Astrocyte (in vitro differentiated cells and primary cell): ENCODE measurements around the gene DCAF15. TPM values are rescaled to one million over a fixed set of nuclear protein-coding genes. Genes with fewer than 3 reads are reported as not detected.

Source experiments
- DNase-seq: peaks from one replicate; pipeline ENCODE4 v3.0.0-alpha.2; 2010; ENCODE audit warnings: low read depth
- FAIRE-seq: peaks from 2 replicates; lab custom pipeline; 2011; peaks lifted over from hg19 to GRCh38; lab: Jason Lieb, UNC
- H2AFZ ChIP-seq: 2 replicates; pipeline ENCODE4 v1.6.0; 2012; ENCODE audit warnings: low read depth, low read length, inconsistent platforms
- H3K27ac ChIP-seq: 2 replicates; pipeline ENCODE4 v1.5.1; 2011; ENCODE audit warnings: low read depth, low read length, inconsistent platforms
- H3K27me3 ChIP-seq: 2 replicates; pipeline ENCODE4 v1.6.0; 2011; ENCODE audit warnings: low read length, inconsistent platforms; ENCODE audit not compliant: insufficient read depth
- H3K36me3 ChIP-seq: 2 replicates; pipeline ENCODE4 v1.5.1; 2011; ENCODE audit warnings: low read length, inconsistent platforms; ENCODE audit not compliant: insufficient read depth
- H3K4me1 ChIP-seq: 2 replicates; pipeline ENCODE4 v1.5.1; 2011; ENCODE audit warnings: low read length, inconsistent platforms; ENCODE audit not compliant: insufficient read depth
- H3K4me2 ChIP-seq: 2 replicates; pipeline ENCODE4 v1.6.0; 2012; ENCODE audit warnings: low read length, inconsistent platforms
- H3K4me3 ChIP-seq: 2 replicates; pipeline ENCODE4 v1.5.1; 2011; ENCODE audit warnings: low read depth, mild to moderate bottlenecking, low read length, inconsistent platforms; ENCODE audit not compliant: insufficient read depth
- H3K79me2 ChIP-seq: 2 replicates; pipeline ENCODE4 v1.6.0; 2012; ENCODE audit warnings: mild to moderate bottlenecking, low read length, inconsistent platforms; ENCODE audit not compliant: insufficient read depth
- H3K9ac ChIP-seq: 2 replicates; pipeline ENCODE4 v1.6.0; 2012; ENCODE audit warnings: mild to moderate bottlenecking, low read length, inconsistent platforms
- H3K9me3 ChIP-seq: 2 replicates; pipeline ENCODE4 v1.5.1; 2012; ENCODE audit warnings: low read depth, mild to moderate bottlenecking, low read length, inconsistent platforms; ENCODE audit not compliant: insufficient read depth
- H4K20me1 ChIP-seq: 2 replicates; pipeline ENCODE4 v1.6.0; 2012; ENCODE audit warnings: low read length, inconsistent platforms; ENCODE audit not compliant: insufficient read depth
- H3K27ac Mint-ChIP-seq: one replicate; pipeline ENCODE4 v1.8.0; 2021; ENCODE audit warnings: mild to moderate bottlenecking, mixed read lengths; ENCODE audit not compliant: unreplicated experiment
- H3K27me3 Mint-ChIP-seq: one replicate; pipeline ENCODE4 v1.8.0; 2021; ENCODE audit warnings: low read depth, mixed read lengths; ENCODE audit not compliant: unreplicated experiment
- H3K36me3 Mint-ChIP-seq: one replicate; pipeline ENCODE4 v1.8.0; 2021; ENCODE audit warnings: low read depth, mixed read lengths; ENCODE audit not compliant: unreplicated experiment
- H3K4me1 Mint-ChIP-seq: one replicate; pipeline ENCODE4 v1.8.0; 2021; ENCODE audit warnings: low read depth, mixed read lengths; ENCODE audit not compliant: unreplicated experiment
- H3K4me3 Mint-ChIP-seq: one replicate; pipeline ENCODE4 v1.8.0; 2021; ENCODE audit warnings: mild to moderate bottlenecking, moderate library complexity, mixed read lengths; ENCODE audit not compliant: unreplicated experiment
- H3K9me3 Mint-ChIP-seq: one replicate; pipeline ENCODE4 v1.8.0; 2021; ENCODE audit warnings: mild to moderate bottlenecking, mixed read lengths; ENCODE audit not compliant: unreplicated experiment
- CTCF ChIP-seq: IDR thresholded peaks from 2 replicates; pipeline ENCODE4 v1.5.1; 2011; ENCODE audit warnings: low read depth, mild to moderate bottlenecking, inconsistent platforms, low read length, moderate library complexity; ENCODE audit not compliant: insufficient read depth
- EZH2 ChIP-seq: IDR thresholded peaks from 2 replicates; pipeline ENCODE4 v1.6.1; 2012; ENCODE audit warnings: mild to moderate bottlenecking, low read length, inconsistent platforms; ENCODE audit not compliant: insufficient read depth
- total RNA-seq: library from RNA; stranded (reverse); gene quantifications from 2 replicates; pipeline ENCODE4 v1.2.1, GENCODE V29; 2021

The DCAF15 gene
- total RNA-seq, 1 donor from 2014 or later = 32.2 TPM

DNA sequence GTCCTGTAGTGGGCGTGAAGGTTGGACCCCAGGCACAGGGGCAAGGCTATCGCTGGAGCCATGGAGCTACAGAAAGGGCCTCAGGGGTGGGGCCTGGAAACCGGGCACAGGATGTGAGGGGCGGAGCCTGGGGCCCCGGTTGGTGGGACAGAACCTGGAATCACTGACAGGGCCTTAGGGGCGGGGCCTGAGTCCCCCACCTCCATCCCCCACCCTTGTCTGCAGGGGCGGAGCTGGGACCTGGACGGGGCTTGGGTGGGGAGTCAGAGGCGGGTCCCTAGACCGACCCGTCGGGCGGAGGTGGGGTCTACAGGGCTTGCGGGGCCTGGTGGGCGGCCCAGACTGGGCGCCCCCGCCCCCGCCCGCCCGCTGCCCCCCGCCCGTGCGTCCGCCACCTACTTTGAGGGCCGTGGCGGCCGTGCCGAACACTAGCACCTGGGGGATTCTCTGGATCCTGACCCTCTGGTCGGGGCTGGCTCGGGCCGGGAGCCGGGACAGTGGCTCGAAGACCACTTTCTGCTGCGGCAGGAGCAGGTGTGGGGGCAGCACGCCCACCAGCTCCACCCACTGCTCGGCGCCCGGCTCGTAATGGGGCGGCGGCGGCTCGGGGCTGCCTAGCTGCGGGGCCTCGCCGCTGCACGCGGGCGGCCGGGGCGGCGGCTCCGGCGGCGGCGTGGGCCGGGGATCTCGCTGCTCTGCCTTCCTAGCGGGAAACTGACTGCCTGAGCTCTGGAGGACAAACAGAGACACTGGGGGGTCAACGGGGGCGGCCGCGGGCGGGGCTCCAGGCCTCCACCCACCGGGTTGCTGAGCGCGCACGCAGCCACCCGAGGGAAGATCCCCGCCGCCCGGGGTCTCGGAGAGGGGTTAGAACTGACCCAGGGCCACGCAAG is 26.3 kb downstream of the DCAF15 start:
- TF ChIP-seq EZH2 (no peak), CTCF (no peak)
- no peaks in the 10 kb centered on the region for H4K20me1 ChIP-seq
- H3K9me3 Mint-ChIP-seq = no peaks in the 10 kb centered on the region
- H3K9me3 ChIP-seq = no peaks in the 10 kb centered on the region
- no peaks in the 10 kb centered on the region for H3K36me3 ChIP-seq
- no peak overlapping the region for H3K9ac ChIP-seq
- no peak overlapping the region for H3K27ac ChIP-seq
- peak overlapping the region; percentile 48 for H3K4me2 ChIP-seq
- peak overlapping the region; percentile 34 for H3K4me3 Mint-ChIP-seq
- H3K27me3 Mint-ChIP-seq = no peaks in the 10 kb centered on the region
- H2AFZ ChIP-seq = no peak overlapping the region
- peaks cover 7% of the 10 kb centered on the region for H3K4me1 Mint-ChIP-seq
- H3K27me3 ChIP-seq = no peaks in the 10 kb centered on the region
- H3K4me3 ChIP-seq = no peak overlapping the region
- FAIRE-seq (no peak), DNase-seq (no peak)
- no peaks in the 10 kb centered on the region for H3K79me2 ChIP-seq
- H3K27ac Mint-ChIP-seq = no peak overlapping the region
- peaks cover 20% of the 10 kb centered on the region for H3K36me3 Mint-ChIP-seq
- H3K4me1 ChIP-seq = no peaks in the 10 kb centered on the region

GRCh38 chr19:13979244-13979615 is 26.9 kb downstream of the DCAF15 start:
- Histone ChIP-seq H3K79me2 (no peaks in the 10 kb centered on the region), H4K20me1 (no peaks in the 10 kb centered on the region), H3K27ac (no peak overlapping the region), H3K9me3 (no peaks in the 10 kb centered on the region), H3K4me2 (peak overlapping the region; percentile 48), H3K36me3 (no peaks in the 10 kb centered on the region), H3K27me3 (no peaks in the 10 kb centered on the region), H3K9ac (no peak overlapping the region), H2AFZ (no peak overlapping the region), H3K4me3 (no peak overlapping the region), H3K4me1 (no peaks in the 10 kb centered on the region)
- peaks cover 6% of the 10 kb centered on the region for H3K4me1 Mint-ChIP-seq
- TF ChIP-seq EZH2 (no peak), CTCF (no peak)
- no peaks in the 10 kb centered on the region for H3K27me3 Mint-ChIP-seq
- H3K4me3 Mint-ChIP-seq = no peak overlapping the region
- peaks cover 16% of the 10 kb centered on the region for H3K36me3 Mint-ChIP-seq
- H3K9me3 Mint-ChIP-seq = no peaks in the 10 kb centered on the region
- FAIRE-seq = no peak
- DNase-seq = no peak
- no peak overlapping the region for H3K27ac Mint-ChIP-seq

DNA sequence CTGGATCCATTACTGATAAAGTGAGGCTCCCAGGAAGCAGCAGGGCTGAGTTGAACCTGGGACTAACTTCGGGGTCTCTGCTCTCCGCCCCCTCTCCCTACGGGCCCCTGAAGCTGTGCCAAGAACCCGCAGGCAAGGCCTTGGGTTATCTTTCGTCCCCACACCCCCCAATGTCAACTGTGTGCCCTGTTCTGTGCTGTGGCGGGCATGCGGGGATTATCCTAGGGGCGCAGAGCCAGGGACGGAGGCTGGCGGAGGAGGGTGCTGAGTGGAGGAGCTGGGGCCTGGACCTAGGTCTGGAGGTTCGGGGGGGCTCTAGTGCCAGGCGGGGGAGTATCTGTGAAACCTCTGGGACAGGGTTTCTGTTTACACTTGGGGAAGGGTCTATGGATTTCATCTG is 27.4 kb downstream of the DCAF15 start:
- no peak for TF ChIP-seq CTCF
- no peak for TF ChIP-seq EZH2
- FAIRE-seq = no peak
- H3K36me3 ChIP-seq = no peaks in the 10 kb centered on the region
- no peak for DNase-seq
- H3K27me3 ChIP-seq = no peaks in the 10 kb centered on the region
- H3K27ac ChIP-seq = no peak overlapping the region
- H4K20me1 ChIP-seq = no peaks in the 10 kb centered on the region
- Mint-ChIP-seq H3K36me3 (peaks cover 12% of the 10 kb centered on the region), H3K9me3 (no peaks in the 10 kb centered on the region), H3K4me1 (peaks cover 5% of the 10 kb centered on the region), H3K4me3 (no peak overlapping the region), H3K27ac (no peak overlapping the region), H3K27me3 (no peaks in the 10 kb centered on the region)
- no peak overlapping the region for H3K4me3 ChIP-seq
- H2AFZ ChIP-seq = no peak overlapping the region
- no peak overlapping the region for H3K9ac ChIP-seq
- no peaks in the 10 kb centered on the region for H3K4me1 ChIP-seq
- H3K79me2 ChIP-seq = no peaks in the 10 kb centered on the region
- no peaks in the 10 kb centered on the region for H3K9me3 ChIP-seq
- H3K4me2 ChIP-seq = no peak overlapping the region
